GM11168 (cell line): ENCODE data around the gene SPSB1.

ENCODE experiments used
- in situ Hi-C: fragments of 300-500 bp; cut with MboI; formaldehyde crosslinking; loops from one replicate; pipeline ENCODE4 v1.12.0; 2022; ENCODE audit warnings: low sequenced_read_pairs; ENCODE audit not compliant: unreplicated experiment

SPSB1 gene

GRCh38 chr1:9258629-9259028 lies 34.1 kb upstream of the SPSB1 start:
- in situ Hi-C loops, result no loop called here

- in situ Hi-C loops, result no loop called here
Observed at GRCh38 chr1:9260059-9260766, 32.5 kb upstream of the SPSB1 start.

GRCh38 chr1:9261496-9261895 lies 31.2 kb upstream of the SPSB1 start:
- in situ Hi-C loops, result no loop called here

- in situ Hi-C loops, result no loop called here
Observed at GRCh38 chr1:9262096-9262986, 30.4 kb upstream of the SPSB1 start.

- in situ Hi-C loops, result no loop called here
Observed at GRCh38 chr1:9263276-9263855, 29.3 kb upstream of the SPSB1 start.

GRCh38 chr1:9263984-9264872 lies 28.5 kb upstream of the SPSB1 start:
- in situ Hi-C loops, result no loop called here

GRCh38 chr1:9265037-9265436 lies 27.7 kb upstream of the SPSB1 start:
- in situ Hi-C loops, result no loop called here

- in situ Hi-C loops, result no loop called here
Observed at GRCh38 chr1:9265968-9266367, 26.7 kb upstream of the SPSB1 start.

- in situ Hi-C loops, result no loop called here
Observed at GRCh38 chr1:9267352-9267686, 25.4 kb upstream of the SPSB1 start.

GRCh38 chr1:9267827-9268581 lies 24.7 kb upstream of the SPSB1 start:
- in situ Hi-C loops, result no loop called here

- in situ Hi-C loops, result no loop called here
Observed at GRCh38 chr1:9269078-9269501, 23.6 kb upstream of the SPSB1 start.

- in situ Hi-C loops, result no loop called here
Observed at GRCh38 chr1:9269721-9270120, 23.0 kb upstream of the SPSB1 start.

GRCh38 chr1:9270290-9270883 lies 22.3 kb upstream of the SPSB1 start:
- in situ Hi-C loops, result no loop called here

GRCh38 chr1:9271283-9271682 lies 21.4 kb upstream of the SPSB1 start:
- in situ Hi-C loops, result no loop called here

GRCh38 chr1:9271861-9272595 lies 20.7 kb upstream of the SPSB1 start:
- in situ Hi-C loops, result no loop called here

GRCh38 chr1:9273177-9273576 lies 19.5 kb upstream of the SPSB1 start:
- in situ Hi-C loops, result no loop called here

- in situ Hi-C loops, result no loop called here
Observed at GRCh38 chr1:9275161-9275560, 17.5 kb upstream of the SPSB1 start.

GRCh38 chr1:9275567-9276034 lies 17.1 kb upstream of the SPSB1 start:
- in situ Hi-C loops, result no loop called here
